Astrocyte (in vitro differentiated cells and primary cell): ENCODE measurements around the gene PPRC1. TPM values are rescaled to one million over a fixed set of nuclear protein-coding genes. Genes with fewer than 3 reads are reported as not detected.

Experiments
- DNase-seq: peaks from one replicate; pipeline ENCODE4 v3.0.0-alpha.2; 2010; ENCODE audit warnings: low read depth
- FAIRE-seq: peaks from 2 replicates; lab custom pipeline; 2011; peaks lifted over from hg19 to GRCh38; lab: Jason Lieb, UNC
- H2AFZ ChIP-seq: 2 replicates; pipeline ENCODE4 v1.6.0; 2012; ENCODE audit warnings: low read depth, low read length, inconsistent platforms
- H3K27ac ChIP-seq: 2 replicates; pipeline ENCODE4 v1.5.1; 2011; ENCODE audit warnings: low read depth, low read length, inconsistent platforms
- H3K27me3 ChIP-seq: 2 replicates; pipeline ENCODE4 v1.6.0; 2011; ENCODE audit warnings: low read length, inconsistent platforms; ENCODE audit not compliant: insufficient read depth
- H3K36me3 ChIP-seq: 2 replicates; pipeline ENCODE4 v1.5.1; 2011; ENCODE audit warnings: low read length, inconsistent platforms; ENCODE audit not compliant: insufficient read depth
- H3K4me1 ChIP-seq: 2 replicates; pipeline ENCODE4 v1.5.1; 2011; ENCODE audit warnings: low read length, inconsistent platforms; ENCODE audit not compliant: insufficient read depth
- H3K4me2 ChIP-seq: 2 replicates; pipeline ENCODE4 v1.6.0; 2012; ENCODE audit warnings: low read length, inconsistent platforms
- H3K4me3 ChIP-seq: 2 replicates; pipeline ENCODE4 v1.5.1; 2011; ENCODE audit warnings: low read depth, mild to moderate bottlenecking, low read length, inconsistent platforms; ENCODE audit not compliant: insufficient read depth
- H3K79me2 ChIP-seq: 2 replicates; pipeline ENCODE4 v1.6.0; 2012; ENCODE audit warnings: mild to moderate bottlenecking, low read length, inconsistent platforms; ENCODE audit not compliant: insufficient read depth
- H3K9ac ChIP-seq: 2 replicates; pipeline ENCODE4 v1.6.0; 2012; ENCODE audit warnings: mild to moderate bottlenecking, low read length, inconsistent platforms
- H3K9me3 ChIP-seq: 2 replicates; pipeline ENCODE4 v1.5.1; 2012; ENCODE audit warnings: low read depth, mild to moderate bottlenecking, low read length, inconsistent platforms; ENCODE audit not compliant: insufficient read depth
- H4K20me1 ChIP-seq: 2 replicates; pipeline ENCODE4 v1.6.0; 2012; ENCODE audit warnings: low read length, inconsistent platforms; ENCODE audit not compliant: insufficient read depth
- H3K27ac Mint-ChIP-seq: one replicate; pipeline ENCODE4 v1.8.0; 2021; ENCODE audit warnings: mild to moderate bottlenecking, mixed read lengths; ENCODE audit not compliant: unreplicated experiment
- H3K27me3 Mint-ChIP-seq: one replicate; pipeline ENCODE4 v1.8.0; 2021; ENCODE audit warnings: low read depth, mixed read lengths; ENCODE audit not compliant: unreplicated experiment
- H3K36me3 Mint-ChIP-seq: one replicate; pipeline ENCODE4 v1.8.0; 2021; ENCODE audit warnings: low read depth, mixed read lengths; ENCODE audit not compliant: unreplicated experiment
- H3K4me1 Mint-ChIP-seq: one replicate; pipeline ENCODE4 v1.8.0; 2021; ENCODE audit warnings: low read depth, mixed read lengths; ENCODE audit not compliant: unreplicated experiment
- H3K4me3 Mint-ChIP-seq: one replicate; pipeline ENCODE4 v1.8.0; 2021; ENCODE audit warnings: mild to moderate bottlenecking, moderate library complexity, mixed read lengths; ENCODE audit not compliant: unreplicated experiment
- H3K9me3 Mint-ChIP-seq: one replicate; pipeline ENCODE4 v1.8.0; 2021; ENCODE audit warnings: mild to moderate bottlenecking, mixed read lengths; ENCODE audit not compliant: unreplicated experiment
- EZH2 ChIP-seq: IDR thresholded peaks from 2 replicates; pipeline ENCODE4 v1.6.1; 2012; ENCODE audit warnings: mild to moderate bottlenecking, low read length, inconsistent platforms; ENCODE audit not compliant: insufficient read depth
- total RNA-seq: library from RNA; stranded (reverse); gene quantifications from 2 replicates; pipeline ENCODE4 v1.2.1, GENCODE V29; 2021
- TF ChIP-seq, protein P1 (sequence below): IDR thresholded peaks from 2 replicates; pipeline ENCODE4 v1.5.1; 2011; ENCODE audit warnings: low read depth, mild to moderate bottlenecking, inconsistent platforms, low read length, moderate library complexity; ENCODE audit not compliant: insufficient read depth

Gene PPRC1
- total RNA-seq, 1 donor from 2014 or later: 56.9 TPM

DNA sequence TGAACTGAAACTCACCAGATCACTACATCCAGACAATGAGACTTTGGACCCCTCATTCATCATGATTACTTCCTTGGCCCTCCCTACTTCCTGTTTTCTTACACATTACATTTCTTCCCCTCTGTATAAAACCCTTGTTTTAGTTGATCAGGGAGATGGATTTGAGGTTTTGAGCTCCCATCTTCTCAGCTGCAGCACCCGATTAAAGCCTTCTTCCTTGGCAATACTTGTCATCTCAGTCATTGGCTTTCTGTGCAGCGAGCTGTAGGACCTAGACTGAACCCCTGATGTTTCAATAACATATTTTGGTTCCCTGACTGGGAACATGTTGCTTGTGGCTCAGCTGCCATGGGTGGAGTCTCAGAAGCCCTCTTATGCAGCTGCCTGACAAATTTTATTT is 52.4 kb downstream of the PPRC1 start:
- DNase-seq: no peak
- TF ChIP-seq, protein P1, sequence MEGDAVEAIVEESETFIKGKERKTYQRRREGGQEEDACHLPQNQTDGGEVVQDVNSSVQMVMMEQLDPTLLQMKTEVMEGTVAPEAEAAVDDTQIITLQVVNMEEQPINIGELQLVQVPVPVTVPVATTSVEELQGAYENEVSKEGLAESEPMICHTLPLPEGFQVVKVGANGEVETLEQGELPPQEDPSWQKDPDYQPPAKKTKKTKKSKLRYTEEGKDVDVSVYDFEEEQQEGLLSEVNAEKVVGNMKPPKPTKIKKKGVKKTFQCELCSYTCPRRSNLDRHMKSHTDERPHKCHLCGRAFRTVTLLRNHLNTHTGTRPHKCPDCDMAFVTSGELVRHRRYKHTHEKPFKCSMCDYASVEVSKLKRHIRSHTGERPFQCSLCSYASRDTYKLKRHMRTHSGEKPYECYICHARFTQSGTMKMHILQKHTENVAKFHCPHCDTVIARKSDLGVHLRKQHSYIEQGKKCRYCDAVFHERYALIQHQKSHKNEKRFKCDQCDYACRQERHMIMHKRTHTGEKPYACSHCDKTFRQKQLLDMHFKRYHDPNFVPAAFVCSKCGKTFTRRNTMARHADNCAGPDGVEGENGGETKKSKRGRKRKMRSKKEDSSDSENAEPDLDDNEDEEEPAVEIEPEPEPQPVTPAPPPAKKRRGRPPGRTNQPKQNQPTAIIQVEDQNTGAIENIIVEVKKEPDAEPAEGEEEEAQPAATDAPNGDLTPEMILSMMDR: no peak
- TF ChIP-seq EZH2: no peak
- no peak overlapping the region for H3K27ac Mint-ChIP-seq

GRCh38 chr10:102185811-102186527 is 53.1 kb downstream of the PPRC1 start:
- TF ChIP-seq, protein P1: no peak
- TF ChIP-seq EZH2: no peak
- H3K4me3 ChIP-seq: no peak overlapping the region
- H3K27ac ChIP-seq: no peak overlapping the region
- H3K36me3 ChIP-seq: no peaks in the 10 kb centered on the region
- Mint-ChIP-seq H3K27ac (no peak overlapping the region), H3K4me1 (no peaks in the 10 kb centered on the region), H3K27me3 (peaks cover 5% of the 10 kb centered on the region), H3K9me3 (peaks cover 25% of the 10 kb centered on the region), H3K4me3 (no peak overlapping the region), H3K36me3 (peaks cover 4% of the 10 kb centered on the region)
- no peak for DNase-seq
- H4K20me1 ChIP-seq: no peaks in the 10 kb centered on the region
- H3K9ac ChIP-seq: no peak overlapping the region
- H3K9me3 ChIP-seq: peaks cover 5% of the 10 kb centered on the region
- no peak overlapping the region for H3K4me2 ChIP-seq
- H3K79me2 ChIP-seq: no peaks in the 10 kb centered on the region
- no peaks in the 10 kb centered on the region for H3K4me1 ChIP-seq
- H3K27me3 ChIP-seq: no peaks in the 10 kb centered on the region
- no peak overlapping the region for H2AFZ ChIP-seq
- no peak for FAIRE-seq

More for the DNA sequence above, 52.4 kb downstream of the PPRC1 start:
- H3K9ac ChIP-seq: no peak overlapping the region
- no peaks in the 10 kb centered on the region for H3K36me3 ChIP-seq
- H3K27ac ChIP-seq: no peak overlapping the region
- H3K9me3 Mint-ChIP-seq: peaks cover 25% of the 10 kb centered on the region
- H3K4me1 Mint-ChIP-seq: no peaks in the 10 kb centered on the region
- no peak for FAIRE-seq
- no peak overlapping the region for H3K4me3 ChIP-seq
- H3K9me3 ChIP-seq: peaks cover 5% of the 10 kb centered on the region
- no peaks in the 10 kb centered on the region for H3K27me3 ChIP-seq
- peaks cover 5% of the 10 kb centered on the region for H3K27me3 Mint-ChIP-seq
- no peak overlapping the region for H3K4me3 Mint-ChIP-seq
- H3K4me2 ChIP-seq: no peak overlapping the region
- no peak overlapping the region for H2AFZ ChIP-seq
- H3K79me2 ChIP-seq: no peaks in the 10 kb centered on the region
- H3K36me3 Mint-ChIP-seq: peaks cover 4% of the 10 kb centered on the region
- H4K20me1 ChIP-seq: no peaks in the 10 kb centered on the region
- H3K4me1 ChIP-seq: no peaks in the 10 kb centered on the region

- Histone ChIP-seq H4K20me1 (no peaks in the 10 kb centered on the region), H3K27ac (no peak overlapping the region), H2AFZ (no peak overlapping the region), H3K4me2 (no peak overlapping the region), H3K4me1 (no peaks in the 10 kb centered on the region), H3K27me3 (no peaks in the 10 kb centered on the region), H3K79me2 (no peaks in the 10 kb centered on the region), H3K9me3 (peaks cover 15% of the 10 kb centered on the region), H3K36me3 (no peaks in the 10 kb centered on the region), H3K9ac (no peak overlapping the region), H3K4me3 (no peak overlapping the region)
- FAIRE-seq: no peak
- DNase-seq: no peak
- no peak overlapping the region for H3K4me3 Mint-ChIP-seq
- no peak for TF ChIP-seq EZH2
- TF ChIP-seq, protein P1: no peak
- no peak overlapping the region for H3K27ac Mint-ChIP-seq
- no peaks in the 10 kb centered on the region for H3K4me1 Mint-ChIP-seq
- peaks cover 5% of the 10 kb centered on the region for H3K27me3 Mint-ChIP-seq
- H3K36me3 Mint-ChIP-seq: peaks cover 4% of the 10 kb centered on the region
- H3K9me3 Mint-ChIP-seq: peaks cover 44% of the 10 kb centered on the region
Measured at GRCh38 chr10:102188298-102188940, 55.6 kb downstream of the PPRC1 start.
